K562 (cell line): Measurements from ENCODE around the gene ZSWIM1. TPM values are rescaled to one million over a fixed set of nuclear protein-coding genes. Genes with fewer than 3 reads are reported as not detected.

Source experiments
- ARID1B ChIP-seq: fragments of 450-650 bp; IDR thresholded peaks from 2 replicates; pipeline ENCODE4 v1.6.1; 2016; ENCODE audit warnings: antibody characterized with exemption, mild to moderate bottlenecking, inconsistent platforms
- BHLHE40 ChIP-seq: IDR thresholded peaks from 2 replicates; pipeline ENCODE4 v1.6.1; 2011; ENCODE audit warnings: low read length, improper control_type of control experiment
- CEBPG ChIP-seq, 3 experiments: fragments of 200-800 bp in 1 of 3; sonication (Bioruptor generic) in 1 of 3; sonication (generic) in 1 of 3; formaldehyde crosslinking in 1 of 3; IDR thresholded peaks in 2 of 3; conservative IDR thresholded peaks in 1 of 3; 2 replicates each; pipeline versions ENCODE4 v1.6.1 to v1.8.0; 2016 to 2022; ENCODE audit warnings: missing compliant biosample characterization in 2 of 3, missing genetic modification characterization in 2 of 3, mild to moderate bottlenecking in 1 of 3, missing genetic modification reagents in 1 of 3
- CHCHD3 ChIP-seq: fragments of 250-450 bp; sonication (Bioruptor Pico); IDR thresholded peaks from 2 replicates; pipeline ENCODE4 v2.1.2; 2022; ENCODE audit warnings: mild to moderate bottlenecking
- CHD2 ChIP-seq: IDR thresholded peaks from 2 replicates; pipeline ENCODE4 v1.6.1; 2011; ENCODE audit warnings: low read depth, low read length
- E2F3 ChIP-seq: fragments of 250-450 bp; sonication (Bioruptor Pico); IDR thresholded peaks from 2 replicates; pipeline ENCODE4 v1.4.0; 2020; ENCODE audit warnings: mild to moderate bottlenecking
- EGR1 ChIP-seq: fragments of 450-650 bp; conservative IDR thresholded peaks from 2 replicates; pipeline ENCODE4 v1.6.1; 2017; ENCODE audit warnings: mild to moderate bottlenecking
- ELF1 ChIP-seq: fragments of 200-800 bp; sonication (Bioruptor generic); IDR thresholded peaks from 2 replicates; pipeline ENCODE4 v1.6.1; 2016; ENCODE audit warnings: missing genetic modification characterization, missing compliant biosample characterization
- GABPA ChIP-seq: fragments of 200-800 bp; sonication (Bioruptor generic); conservative IDR thresholded peaks from 2 replicates; pipeline ENCODE4 v1.6.1; 2016; ENCODE audit warnings: low read depth, missing genetic modification characterization, missing compliant biosample characterization
- GTF2F1 ChIP-seq: IDR thresholded peaks from 2 replicates; pipeline ENCODE4 v1.6.1; 2011; ENCODE audit warnings: low read depth, low read length, improper control_type of control experiment
- HBP1 ChIP-seq: fragments of 450-650 bp; formaldehyde crosslinking; IDR thresholded peaks from 2 replicates; pipeline ENCODE4 v1.4.0; 2022; ENCODE audit warnings: missing genetic modification characterization
- HLTF ChIP-seq: fragments of 450-650 bp; IDR thresholded peaks from 2 replicates; pipeline ENCODE4 v1.6.1; 2016
- IFI16 ChIP-seq: fragments of 250-450 bp; sonication (Bioruptor Pico); IDR thresholded peaks from 2 replicates; pipeline ENCODE4 v2.1.2; 2022; ENCODE audit warnings: mild to moderate bottlenecking, inconsistent platforms
- IRF2 ChIP-seq: sonication (generic); formaldehyde crosslinking; IDR thresholded peaks from 2 replicates; pipeline ENCODE4 v1.8.1; 2022; ENCODE audit warnings: mild to moderate bottlenecking, missing genetic modification reagents
- JUND ChIP-seq, 2 experiments: IDR thresholded peaks; 2 replicates in 1 of 2; 3 replicates in 1 of 2; pipeline ENCODE4 v1.6.1; 2011; ENCODE audit warnings: borderline replicate concordance in 2 of 2, low read depth in 2 of 2, low read length in 2 of 2, improper control_type of control experiment in 1 of 2, missing biosample characterization in 1 of 2, missing genetic modification characterization in 1 of 2, missing genetic modification reagents in 1 of 2
- MAZ ChIP-seq, 2 experiments: fragments of 450-650 bp in 1 of 2; sonication (generic) in 1 of 2; formaldehyde crosslinking; IDR thresholded peaks in 1 of 2; conservative IDR thresholded peaks in 1 of 2; 2 replicates each; pipeline versions ENCODE4 v1.4.0 to v1.5.0; 2020; ENCODE audit warnings: mild to moderate bottlenecking in 1 of 2, missing genetic modification reagents in 1 of 2
- SAP30 ChIP-seq: fragments of 200-600 bp; sonication (generic); IDR thresholded peaks from 2 replicates; pipeline ENCODE4 v1.6.1; 2012; ENCODE audit warnings: borderline replicate concordance, low read depth, mild to moderate bottlenecking, moderate library complexity, low read length, control low read depth, inconsistent platforms; ENCODE audit not compliant: insufficient read depth, poor library complexity, severe bottlenecking
- SP2 ChIP-seq: IDR thresholded peaks from 2 replicates; pipeline ENCODE4 v1.6.1; 2011; ENCODE audit warnings: mild to moderate bottlenecking, low read depth, low read length, moderate library complexity; ENCODE audit not compliant: poor library complexity, severe bottlenecking; ENCODE audit errors: extremely low read depth
- SREBF1 ChIP-seq: fragments of 150-350 bp; IDR thresholded peaks from 2 replicates; pipeline ENCODE4 v1.6.1; 2014; ENCODE audit warnings: antibody characterized with exemption, low read depth, low read length, borderline replicate concordance
- STAG1 ChIP-seq: sonication (generic); formaldehyde crosslinking; IDR thresholded peaks from 2 replicates; pipeline ENCODE4 v1.5.0; 2020; ENCODE audit warnings: missing genetic modification reagents, borderline replicate concordance
- XRCC4 ChIP-seq: IDR thresholded peaks from one replicate; pipeline ENCODE4 v1.6.1; 2011; ENCODE audit not compliant: insufficient read depth, insufficient read length; ENCODE audit errors: extremely low read depth
- ZFP1 ChIP-seq: fragments of 450-650 bp; formaldehyde crosslinking; IDR thresholded peaks from 2 replicates; pipeline ENCODE4 v1.4.0; 2020; ENCODE audit warnings: mild to moderate bottlenecking, mixed read lengths
- ZNF12 ChIP-seq: sonication (generic); formaldehyde crosslinking; IDR thresholded peaks from 2 replicates; pipeline ENCODE4 v1.4.0; 2020; ENCODE audit warnings: mild to moderate bottlenecking, missing genetic modification reagents
- ZNF282 ChIP-seq: sonication (generic); formaldehyde crosslinking; IDR thresholded peaks from 2 replicates; pipeline ENCODE4 v1.8.1; 2023; ENCODE audit warnings: missing genetic modification reagents
- ZSCAN32 ChIP-seq: fragments of 450-650 bp; formaldehyde crosslinking; IDR thresholded peaks from 2 replicates; pipeline ENCODE4 v1.4.0; 2020; ENCODE audit warnings: mild to moderate bottlenecking, moderate library complexity
- polyA plus RNA-seq, 8 experiments: library from polyadenylated mRNA; depleted of rRNA in 4 of 8; stranded (reverse) in 5 of 8; unstranded in 3 of 8; fragments of >200 nt; fragmentation: Nextera tagmentation in 2 of 8; fragmentation: Illumina TruSeq in 1 of 8; extraction: Ambion mirVana in 2 of 8; extraction: Trizol in 1 of 8; gene quantifications; 2 replicates each; pipeline versions ENCODE4 v1.2.1 to v1.2.3, GENCODE V29; 2011 to 2014; ENCODE audit warnings: inconsistent platforms in 1 of 8, missing spikeins in 1 of 8
- total RNA-seq, 7 experiments: library from RNA; depleted of rRNA in 6 of 7; stranded (reverse); fragments of >200 nt in 6 of 7; fragmentation: Illumina TruSeq in 2 of 7; extraction: Trizol in 2 of 7; gene quantifications; 2 replicates each; pipeline versions ENCODE4 v1.2.1 to v1.2.3, GENCODE V29; 2011 to 2021; ENCODE audit warnings: low replicate concordance in 1 of 7

Gene ZSWIM1
- total and polyA plus RNA-seq, 9 of the 15 experiments (the other 6 are each of a cell fraction or from before 2014, with no cell fraction given): 2.5 to 15.6 (median 9.5) TPM

DNA sequence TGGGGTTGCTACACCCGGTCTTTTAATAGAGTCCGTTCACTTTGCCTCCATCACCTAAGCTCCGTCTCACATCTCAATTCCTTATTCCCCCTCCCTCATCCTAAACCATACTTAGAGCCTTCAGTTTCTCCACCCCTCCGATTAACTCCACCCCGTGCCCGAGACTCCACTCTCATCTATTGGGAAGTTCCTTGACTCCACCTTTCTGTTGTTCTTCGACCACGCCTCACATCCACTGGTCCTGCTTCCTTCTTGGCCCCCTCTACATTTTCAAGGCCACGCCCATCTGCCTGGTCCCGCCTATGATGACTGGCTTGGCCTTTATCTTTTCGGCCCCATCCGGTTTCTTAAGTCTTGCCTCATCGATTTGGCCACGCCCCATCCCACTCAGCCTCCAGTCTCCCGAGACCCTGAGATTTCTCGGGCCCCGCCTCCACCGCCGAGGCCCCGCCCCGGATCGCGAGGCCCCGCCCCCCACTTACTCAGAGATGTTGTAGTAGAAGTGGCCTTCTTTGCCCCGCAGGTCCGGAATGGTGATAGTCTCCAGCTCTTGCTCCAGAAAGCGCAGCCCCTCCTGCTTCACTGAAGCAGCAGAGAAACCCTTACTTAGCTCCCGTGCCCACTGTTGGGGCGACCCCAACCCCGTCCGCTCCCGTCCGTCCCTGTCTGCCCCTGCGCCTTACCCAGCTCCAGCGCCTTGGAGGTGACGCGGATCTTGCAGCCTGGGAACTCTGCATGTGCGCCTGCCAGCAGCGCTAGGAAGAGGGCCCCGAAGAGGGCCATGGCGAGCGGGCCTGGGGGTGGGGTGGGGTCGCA, 29.9 kb downstream of the ZSWIM1 start (continued):
- TF ChIP-seq CEBPG (CRISPR knock-in tag; IDR thresholded peaks at IDR 0.05) (peak; percentile 98), CEBPG (tag; conservative IDR thresholded peaks at IDR 0.05 in 1 of 2, IDR thresholded peaks at IDR 0.05 in 1 of 2) (peak; percentile 95 to 99), ZNF282 (CRISPR knock-in tag) (no peak), CHD2 (peak; percentile 94), E2F3 (CRISPR knock-in tag) (no peak), GABPA (tag) (peak; percentile 83), SREBF1 (no peak), JUND (IDR thresholded peaks at IDR 0.05; ENCODE audit: borderline replicate concordance, low read depth, low read length) (peak; percentile 93), JUND (tag; IDR thresholded peaks at IDR 0.05; ENCODE audit: borderline replicate concordance, low read depth, low read length) (peak; percentile 62; the same call in 1 of the 3 replicates), STAG1 (CRISPR knock-in tag) (no peak), HLTF (no peak), ELF1 (tag) (peak; percentile 51; the same call in 1 of the 2 replicates), HBP1 (CRISPR knock-in tag) (peak; percentile 74; the same call in 1 of the 2 replicates), ARID1B (peak; percentile 77), MAZ (CRISPR knock-in tag; conservative IDR thresholded peaks at IDR 0.05 in 1 of 2, IDR thresholded peaks at IDR 0.05 in 1 of 2) (peak in 1 of 2 experiments; percentile 42; a peak in 1 of 4 replicates), ZFP1 (CRISPR knock-in tag) (no peak), ZNF12 (CRISPR knock-in tag) (no peak), ZSCAN32 (CRISPR knock-in tag) (no peak), BHLHE40 (no peak), GTF2F1 (peak; percentile 47; the same call in 1 of the 2 replicates), IRF2 (CRISPR knock-in tag) (no peak), CHCHD3 (CRISPR knock-in tag) (no peak), SP2 (no peak), XRCC4 (no peak), IFI16 (CRISPR knock-in tag) (no peak), SAP30 (no peak), EGR1 (no peak)
